ENCODE data around the gene EGLN2. TPM values are rescaled to one million over a fixed set of nuclear protein-coding genes. Genes with fewer than 3 reads are reported as not detected.
A peak's percentile ranks its signal among the peaks of the same experiment; 100 is the strongest.

Gene EGLN2
- total and polyA plus RNA-seq, 9 of the 15 experiments (the other 6 are each of a cell fraction or from before 2014, with no cell fraction given) = 9.6 to 114 (median 71.0) TPM

GRCh38 chr19:40777937-40778705 lies 20.9 kb upstream of the EGLN2 start, which contains the start of gene RAB4B (continued):
- TF ChIP-seq FOXM1 (IDR thresholded peaks at IDR 0.05; ENCODE audit: low read depth) = no peak
- TF ChIP-seq FOXM1 (CRISPR knock-in tag; IDR thresholded peaks at IDR 0.05; ENCODE audit: low read depth) = 0 out of 2 replicates have a peak, but pooled peaks have one; percentile 20
- peak; percentile 87 for TF ChIP-seq RBFOX2 (IDR thresholded peaks at IDR 0.05; ENCODE audit: low read depth, low read length)
- no peak for TF ChIP-seq SNAPC5 (CRISPR knock-in tag; IDR thresholded peaks at IDR 0.05)
- no peak for TF ChIP-seq EHMT2 (IDR thresholded peaks at IDR 0.05)
- no peak for TF ChIP-seq BCL6 (CRISPR knock-in tag; IDR thresholded peaks at IDR 0.05)
- no peak for TF ChIP-seq FOXA3 (CRISPR knock-in tag; conservative IDR thresholded peaks at IDR 0.05 in 1 of 2, IDR thresholded peaks at IDR 0.05 in 1 of 2)
- no peak for TF ChIP-seq ZNF830 (CRISPR knock-in tag; IDR thresholded peaks at IDR 0.05)
- no peak for TF ChIP-seq ZNF408 (CRISPR knock-in tag; IDR thresholded peaks at IDR 0.05; ENCODE audit: low read depth)
- TF ChIP-seq ZNF143 (CRISPR knock-in tag; IDR thresholded peaks at IDR 0.05) = no peak
- no peak for TF ChIP-seq ZNF589 (CRISPR knock-in tag; IDR thresholded peaks at IDR 0.05; ENCODE audit: low read depth)
- no peak for TF ChIP-seq HMBOX1 (IDR thresholded peaks at IDR 0.05)
- 0 out of 4 replicates have a peak, but pooled peaks of 1 of the 2 experiments have one; percentile 70 for TF ChIP-seq UBTF (IDR thresholded peaks at IDR 0.05; ENCODE audit: borderline replicate concordance in 1 of 2, low read depth in 2 of 2, low read length in 2 of 2)
- TF ChIP-seq L3MBTL2 (IDR thresholded peaks at IDR 0.05) = no peak
- no peak for TF ChIP-seq CHD1 (IDR thresholded peaks at IDR 0.05; ENCODE audit: low read length)
- no peak for TF ChIP-seq NR3C1 (CRISPR knock-in tag; IDR thresholded peaks at IDR 0.05)
- no peak for TF ChIP-seq SRSF3 (IDR thresholded peaks at IDR 0.05; ENCODE audit: insufficient read depth, low read length)
- no peak for TF ChIP-seq ZNF3 (CRISPR knock-in tag; IDR thresholded peaks at IDR 0.05)
- no peak for TF ChIP-seq IRF1 (CRISPR knock-in tag; IDR thresholded peaks at IDR 0.05; ENCODE audit: borderline replicate concordance)
- peak; percentile 17; the same call in 1 of the 2 replicates for TF ChIP-seq KAT7 (CRISPR knock-in tag; IDR thresholded peaks at IDR 0.05; ENCODE audit: borderline replicate concordance)
- TF ChIP-seq ELF4 (CRISPR knock-in tag; IDR thresholded peaks at IDR 0.05) = peak; percentile 84; the same call in 1 of the 2 replicates
- TF ChIP-seq XRCC5 (IDR thresholded peaks at IDR 0.05; ENCODE audit: low read depth, low read length) = no peak; the same call in 1 of the 2 replicates
- no peak for TF ChIP-seq TGIF2 (CRISPR knock-in tag; IDR thresholded peaks at IDR 0.05)
- peak; percentile 91 for TF ChIP-seq POLR2G (IDR thresholded peaks at IDR 0.05; ENCODE audit: low read depth, low read length)
- peak; percentile 80 to 88; a peak in 2 of 4 replicates for TF ChIP-seq SIN3A (IDR thresholded peaks at IDR 0.05; ENCODE audit: borderline replicate concordance in 2 of 2, control insufficient read depth in 1 of 2, low read depth in 2 of 2, low read length in 2 of 2)

All from K562 (cell line).